CD14-positive monocyte (primary cell): ENCODE data around the gene NAP1L1. TPM values are rescaled to one million over a fixed set of nuclear protein-coding genes. Genes with fewer than 3 reads are reported as not detected.
A peak's percentile ranks its signal among the peaks of the same experiment; 100 is the strongest.

Experiments used
- DNase-seq, 3 donors: peaks; one replicate each; pipeline ENCODE4 v3.0.0-alpha.2; 2011 to 2022
- H2AFZ ChIP-seq: 2 replicates; pipeline ENCODE4 v1.6.0; 2012; ENCODE audit warnings: mild to moderate bottlenecking, low read depth, low read length, inconsistent platforms; ENCODE audit not compliant: insufficient read depth, poor library complexity, severe bottlenecking
- H3K27ac ChIP-seq, 2 donors: 1 replicate in 1 of 2; 2 replicates in 1 of 2; pipeline ENCODE4 v1.5.1; 2012 to 2013; ENCODE audit warnings: low read length in 2 of 2, control low read depth in 1 of 2, inconsistent platforms in 1 of 2, low read depth in 1 of 2, mild to moderate bottlenecking in 1 of 2
- H3K27me3 ChIP-seq, 2 donors: one replicate each; pipeline versions ENCODE4 v1.6.0 to v1.6.1; 2011 to 2013; ENCODE audit warnings: low read length in 2 of 2; ENCODE audit not compliant: control insufficient read depth in 2 of 2, insufficient read depth in 2 of 2
- H3K36me3 ChIP-seq, 2 donors: replicated peaks in 1 of 2; 1 replicate in 1 of 2; 2 replicates in 1 of 2; pipeline versions ENCODE4 v1.5.1 to v1.6.1; 2012 to 2013; ENCODE audit warnings: low read length in 2 of 2, control low read depth in 1 of 2, inconsistent platforms in 1 of 2, mild to moderate bottlenecking in 1 of 2; ENCODE audit not compliant: insufficient read depth in 2 of 2, control insufficient read depth in 1 of 2
- H3K4me1 ChIP-seq, 2 donors: 1 replicate in 1 of 2; 2 replicates in 1 of 2; pipeline versions ENCODE4 v1.5.1 to v1.6.1; 2012 to 2013; ENCODE audit warnings: low read length in 2 of 2, control low read depth in 1 of 2, inconsistent platforms in 1 of 2, mild to moderate bottlenecking in 1 of 2, moderate library complexity in 1 of 2; ENCODE audit not compliant: insufficient read depth in 2 of 2, control insufficient read depth in 1 of 2
- H3K4me2 ChIP-seq: replicated peaks from 2 replicates; pipeline ENCODE3; 2012; ENCODE audit warnings: low read length, moderate library complexity, mild to moderate bottlenecking; ENCODE audit not compliant: poor library complexity, severe bottlenecking; ENCODE audit errors: extremely low read depth
- H3K4me3 ChIP-seq, 3 experiments: fragments of 200-600 bp in 1 of 3; sonication (generic) in 1 of 3; replicated peaks in 1 of 3; 1 replicate in 2 of 3; 2 replicates in 1 of 3; pipeline ENCODE4 v1.5.1; 2011 to 2013; ENCODE audit warnings: low read length in 3 of 3, mild to moderate bottlenecking in 3 of 3, control low read depth in 2 of 3, low read depth in 2 of 3, inconsistent platforms in 1 of 3, moderate library complexity in 1 of 3
- H3K79me2 ChIP-seq: 2 replicates; pipeline ENCODE4 v1.6.0; 2012; ENCODE audit warnings: mild to moderate bottlenecking, control low read depth, inconsistent platforms, low read length, moderate library complexity; ENCODE audit not compliant: insufficient read depth
- H3K9ac ChIP-seq: 2 replicates; pipeline ENCODE4 v1.6.0; 2017; ENCODE audit warnings: low read length, mild to moderate bottlenecking; ENCODE audit not compliant: insufficient read depth, poor library complexity, severe bottlenecking
- H3K9me3 ChIP-seq, 2 donors: replicated peaks in 1 of 2; 1 replicate in 1 of 2; 2 replicates in 1 of 2; pipeline versions ENCODE4 v1.5.1 to v1.6.1; 2012 to 2013; ENCODE audit warnings: low read length in 2 of 2, control low read depth in 1 of 2; ENCODE audit not compliant: control insufficient read depth in 1 of 2, insufficient read depth in 1 of 2
- H4K20me1 ChIP-seq: 2 replicates; pipeline ENCODE4 v1.6.0; 2012; ENCODE audit warnings: mild to moderate bottlenecking, low read length, control low read depth, moderate library complexity; ENCODE audit not compliant: insufficient read depth
- H3K27ac Mint-ChIP-seq, 7 donors: one replicate each; pipeline ENCODE4 v1.8.0; 2020; ENCODE audit warnings: mild to moderate bottlenecking in 7 of 7, mixed read lengths in 7 of 7, moderate library complexity in 6 of 7, inconsistent platforms in 2 of 7
- H3K27me3 Mint-ChIP-seq, 3 donors: one replicate each; pipeline ENCODE4 v1.8.0; 2021 to 2022; ENCODE audit warnings: low read depth in 3 of 3, mild to moderate bottlenecking in 3 of 3, mixed read lengths in 3 of 3, moderate library complexity in 3 of 3, inconsistent platforms in 1 of 3
- H3K36me3 Mint-ChIP-seq, 2 donors: one replicate each; pipeline ENCODE4 v1.8.0; 2020; ENCODE audit warnings: mixed read lengths in 2 of 2, inconsistent platforms in 1 of 2, mild to moderate bottlenecking in 1 of 2
- H3K4me1 Mint-ChIP-seq: one replicate; pipeline ENCODE4 v1.8.0; 2020; ENCODE audit warnings: mild to moderate bottlenecking, mixed read lengths
- H3K4me3 Mint-ChIP-seq, 2 donors: one replicate each; pipeline ENCODE4 v1.8.0; 2020; ENCODE audit warnings: mild to moderate bottlenecking in 2 of 2, mixed read lengths in 2 of 2, moderate library complexity in 1 of 2
- H3K9me3 Mint-ChIP-seq, 7 donors: one replicate each; pipeline ENCODE4 v1.8.0; 2020 to 2022; ENCODE audit warnings: mixed read lengths in 7 of 7, mild to moderate bottlenecking in 6 of 7, moderate library complexity in 6 of 7, inconsistent platforms in 2 of 7
- CTCF ChIP-seq: fragments of 200-600 bp; IDR thresholded peaks from one replicate; pipeline ENCODE4 v1.8.0; 2022; ENCODE audit warnings: antibody characterized with exemption, mild to moderate bottlenecking
- WGBS: methylation state at CpG from one replicate; pipeline ENCODE4 v1.1.5; 2013; ENCODE audit warnings: missing lambda C conversion rate; ENCODE audit not compliant: insufficient coverage; 5-methylcytosine and 5-hydroxymethylcytosine counted together
- intact Hi-C, 2 donors: fragments of 100-400 bp; cut with micrococcal nuclease; formaldehyde crosslinking; loops; one replicate each; pipeline versions ENCODE4 v1.15.0 to v1.15.1; 2023
- polyA plus RNA-seq, 3 donors: library from polyadenylated mRNA; depleted of rRNA in 1 of 3; unstranded in 2 of 3; stranded (reverse) in 1 of 3; fragments of 300-500 nt in 2 of 3; fragments of >200 nt in 1 of 3; fragmentation: Illumina TruSeq in 2 of 3; gene quantifications; 1 replicate in 2 of 3; 2 replicates in 1 of 3; pipeline ENCODE4 v1.2.3, GENCODE V29; 2012 to 2021

Gene NAP1L1
- polyA plus RNA-seq, 3 donors = 98.3 to 164 (median 111) TPM

- peaks cover 16 to 17% of the 10 kb centered on the region in 2 donors for H3K4me1 ChIP-seq
- H2AFZ ChIP-seq = no peak overlapping the region
- no peak overlapping the region for H3K9ac ChIP-seq
- DNase-seq = no peak
- intact Hi-C loops = loop anchor here (5.0 to 10.0 kb wide), 3 partner anchors 46 to 91 kb away; no protein-coding TSS in a partner anchor
- peaks cover 35% of the 10 kb centered on the region for H3K4me1 Mint-ChIP-seq
- H3K36me3 ChIP-seq = no peaks in the 10 kb centered on the region
- H3K4me3 Mint-ChIP-seq = no peak overlapping the region
- H3K9me3 Mint-ChIP-seq = peaks cover 0 to 2% (median 0%) of the 10 kb centered on the region in 7 donors
- no peaks in the 10 kb centered on the region for H3K79me2 ChIP-seq
- H3K27me3 Mint-ChIP-seq = peaks cover 6 to 10% (median 9%) of the 10 kb centered on the region in 3 donors
- WGBS = 100% methylated on average over 1 of the region's 2 CpGs
- peaks cover 1 to 4% of the 10 kb centered on the region in 2 donors for H3K27me3 ChIP-seq
- peak overlapping the region in 3 of 7 donors; percentile 45 to 66 (median 58) for H3K27ac Mint-ChIP-seq
- H3K36me3 Mint-ChIP-seq = no peaks in the 10 kb centered on the region
- no peak overlapping the region for H3K27ac ChIP-seq
- H3K4me3 ChIP-seq = no peak overlapping the region
- TF ChIP-seq CTCF = no peak
- H3K4me2 ChIP-seq = no peak overlapping the region
- no peaks in the 10 kb centered on the region for H4K20me1 ChIP-seq
- H3K9me3 ChIP-seq = no peaks in the 10 kb centered on the region
Measured at GRCh38 chr12:76023069-76023690, 61.3 kb downstream of the NAP1L1 start.

- Mint-ChIP-seq H3K4me3 (no peak overlapping the region), H3K27ac (peak overlapping the region in 1 of 7 donors; percentile 58), H3K36me3 (no peaks in the 10 kb centered on the region), H3K9me3 (peaks cover 0 to 2% (median 0%) of the 10 kb centered on the region in 7 donors), H3K4me1 (peaks cover 36% of the 10 kb centered on the region), H3K27me3 (peaks cover 5 to 9% (median 8%) of the 10 kb centered on the region in 3 donors)
- Histone ChIP-seq H3K9ac (no peak overlapping the region), H4K20me1 (no peaks in the 10 kb centered on the region), H3K27me3 (peaks cover 0 to 3% of the 10 kb centered on the region in 2 donors), H3K4me1 (peaks cover 16 to 17% of the 10 kb centered on the region in 2 donors), H3K4me3 (no peak overlapping the region), H3K9me3 (no peaks in the 10 kb centered on the region), H3K27ac (no peak overlapping the region), H3K36me3 (no peaks in the 10 kb centered on the region), H3K79me2 (no peaks in the 10 kb centered on the region), H2AFZ (no peak overlapping the region), H3K4me2 (no peak overlapping the region)
- WGBS = 88% methylated on average over 1 of the region's 3 CpGs
- TF ChIP-seq CTCF = no peak
- intact Hi-C loops = loop anchor here (5.0 to 10.0 kb wide), 3 partner anchors 45 to 90 kb away; no protein-coding TSS in a partner anchor
- no peak for DNase-seq
Measured at GRCh38 chr12:76022506-76022905, 62.0 kb downstream of the NAP1L1 start.
